Stimulated activated CD4-positive, alpha-beta T cell treated with anti-CD3 and anti-CD28 coated beads, Interleukin-12 subunit alpha, Interleukin-12 subunit beta, amount 100 ng/mL, for 4 hours (primary cell): ENCODE measurements around the gene AKAP8L.
A peak's percentile ranks its signal among the peaks of the same experiment; 100 is the strongest.
"Not testable (repeated sequence)": the region's sequence is repeated elsewhere in the genome, so short reads cannot be mapped to it uniquely, and the experiment has no call there.

Experiments
- DNase-seq: peaks from one replicate; pipeline ENCODE4 v3.0.0-alpha.2; 2020

The AKAP8L gene

GRCh38 chr19:15379083-15379998 lies 39.4 kb downstream of the AKAP8L start, which contains the start of gene AKAP8:
AKAP8 (minus strand) TSS chr19:15379787; CDS start chr19:15379731, 56 bp downstream.
- peak; percentile 97 for DNase-seq

- DNase-seq, result peak; percentile 54
Observed at GRCh38 chr19:15378534-15379082, 40.2 kb downstream of the AKAP8L start.

GRCh38 chr19:15374796-15375440 lies 43.9 kb downstream of the AKAP8L start:
- no peak for DNase-seq

GRCh38 chr19:15374105-15374651 lies 44.6 kb downstream of the AKAP8L start:
- no peak for DNase-seq

GRCh38 chr19:15373644-15374043 lies 45.1 kb downstream of the AKAP8L start:
- DNase-seq, result no peak

GRCh38 chr19:15372891-15373301 lies 45.9 kb downstream of the AKAP8L start:
- DNase-seq, result no peak

GRCh38 chr19:15372470-15372869 lies 46.3 kb downstream of the AKAP8L start:
- no peak for DNase-seq

- no peak for DNase-seq
Observed at GRCh38 chr19:15371786-15372380, 46.9 kb downstream of the AKAP8L start.

GRCh38 chr19:15371119-15371518 lies 47.7 kb downstream of the AKAP8L start:
- DNase-seq, result no peak

GRCh38 chr19:15369594-15369891 lies 49.2 kb downstream of the AKAP8L start:
- DNase-seq, result no peak

GRCh38 chr19:15368798-15369593 lies 49.8 kb downstream of the AKAP8L start:
- no peak for DNase-seq

GRCh38 chr19:15368051-15368632 lies 50.6 kb downstream of the AKAP8L start:
- DNase-seq, result no peak

- no peak for DNase-seq
Observed at GRCh38 chr19:15367439-15367838, 51.3 kb downstream of the AKAP8L start.

- no peak for DNase-seq
Observed at GRCh38 chr19:15365264-15365663, 53.5 kb downstream of the AKAP8L start.

- not testable (repeated sequence) for DNase-seq
Observed at GRCh38 chr19:15363791-15364190, 55.0 kb downstream of the AKAP8L start.

- not testable (repeated sequence) for DNase-seq
Observed at GRCh38 chr19:15363048-15363447, 55.7 kb downstream of the AKAP8L start.

- DNase-seq, result not testable (repeated sequence)
Observed at GRCh38 chr19:15360015-15360414, 58.8 kb downstream of the AKAP8L start.

- DNase-seq, result no peak
Observed at GRCh38 chr19:15358918-15359317, 59.9 kb downstream of the AKAP8L start.

GRCh38 chr19:15357906-15358305 lies 60.9 kb downstream of the AKAP8L start:
- DNase-seq, result no peak

- DNase-seq, result no peak
Observed at GRCh38 chr19:15354566-15355296, 64.1 kb downstream of the AKAP8L start.

- no peak for DNase-seq
Observed at GRCh38 chr19:15353908-15354307, 64.9 kb downstream of the AKAP8L start.
